ENCODE measurements around the gene RIBC2.

GRCh38 chr22:45450101-45450785, 36.8 kb downstream of the RIBC2 start:
- TF ChIP-seq, protein P1, sequence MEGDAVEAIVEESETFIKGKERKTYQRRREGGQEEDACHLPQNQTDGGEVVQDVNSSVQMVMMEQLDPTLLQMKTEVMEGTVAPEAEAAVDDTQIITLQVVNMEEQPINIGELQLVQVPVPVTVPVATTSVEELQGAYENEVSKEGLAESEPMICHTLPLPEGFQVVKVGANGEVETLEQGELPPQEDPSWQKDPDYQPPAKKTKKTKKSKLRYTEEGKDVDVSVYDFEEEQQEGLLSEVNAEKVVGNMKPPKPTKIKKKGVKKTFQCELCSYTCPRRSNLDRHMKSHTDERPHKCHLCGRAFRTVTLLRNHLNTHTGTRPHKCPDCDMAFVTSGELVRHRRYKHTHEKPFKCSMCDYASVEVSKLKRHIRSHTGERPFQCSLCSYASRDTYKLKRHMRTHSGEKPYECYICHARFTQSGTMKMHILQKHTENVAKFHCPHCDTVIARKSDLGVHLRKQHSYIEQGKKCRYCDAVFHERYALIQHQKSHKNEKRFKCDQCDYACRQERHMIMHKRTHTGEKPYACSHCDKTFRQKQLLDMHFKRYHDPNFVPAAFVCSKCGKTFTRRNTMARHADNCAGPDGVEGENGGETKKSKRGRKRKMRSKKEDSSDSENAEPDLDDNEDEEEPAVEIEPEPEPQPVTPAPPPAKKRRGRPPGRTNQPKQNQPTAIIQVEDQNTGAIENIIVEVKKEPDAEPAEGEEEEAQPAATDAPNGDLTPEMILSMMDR (IDR thresholded peaks at IDR 0.05), result no peak
- TF ChIP-seq POLR2A (IDR thresholded peaks at IDR 0.05), result no peak
- no peak for TF ChIP-seq POLR2AphosphoS5 (IDR thresholded peaks at IDR 0.05)

Measured in sigmoid colon (tissue), 4 donors.